WTC11 (cell line): ENCODE measurements around the gene AIG1.
"Not testable (repeated sequence)": the region's sequence is repeated elsewhere in the genome, so short reads cannot be mapped to it uniquely, and the experiment has no call there.

ENCODE experiments used
- CREB1 ChIP-seq: sonication (generic); formaldehyde crosslinking; IDR thresholded peaks from 2 replicates; pipeline ENCODE4 v1.8.0; 2023; ENCODE audit warnings: mild to moderate bottlenecking, missing genetic modification reagents
- CTCF ChIP-seq: fragments of 200-600 bp; IDR thresholded peaks from 2 replicates; pipeline ENCODE4 v1.8.0; 2022; ENCODE audit warnings: antibody characterized with exemption
- MAX ChIP-seq: sonication (generic); formaldehyde crosslinking; IDR thresholded peaks from 2 replicates; pipeline ENCODE4 v1.8.0; 2022; ENCODE audit warnings: mild to moderate bottlenecking, missing genetic modification reagents

GRCh38 chr6:143345477-143345876, 284.8 kb downstream of the AIG1 start:
- TF ChIP-seq MAX; CREB1 (CRISPR knock-in tag); CTCF: not testable (repeated sequence)
